SW480 (cell line): Measurements from ENCODE around the gene STRA6.
"Not testable (repeated sequence)": the region's sequence is repeated elsewhere in the genome, so short reads cannot be mapped to it uniquely, and the experiment has no call there.

Source experiments
- DNase-seq: peaks from one replicate; pipeline ENCODE4 v3.0.0-alpha.2; 2016; ENCODE audit warnings: low spot score

The STRA6 gene

GRCh38 chr15:74162195-74162536 lies 40.4 kb downstream of the STRA6 start:
- not testable (repeated sequence) for DNase-seq

GRCh38 chr15:74160390-74160789 lies 42.2 kb downstream of the STRA6 start:
- DNase-seq: not testable (repeated sequence)

- no peak for DNase-seq
Observed at GRCh38 chr15:74159773-74160172, 42.8 kb downstream of the STRA6 start.

GRCh38 chr15:74158855-74159650 lies 43.5 kb downstream of the STRA6 start:
- DNase-seq: no peak

GRCh38 chr15:74157868-74158827 lies 44.4 kb downstream of the STRA6 start:
- no peak for DNase-seq

GRCh38 chr15:74156678-74157411 lies 45.7 kb downstream of the STRA6 start:
- no peak for DNase-seq

- no peak for DNase-seq
Observed at GRCh38 chr15:74155766-74156417, 46.7 kb downstream of the STRA6 start.

GRCh38 chr15:74147051-74147450 lies 55.5 kb downstream of the STRA6 start:
- no peak for DNase-seq

GRCh38 chr15:74146277-74146800 lies 56.2 kb downstream of the STRA6 start:
- no peak for DNase-seq

GRCh38 chr15:74144153-74144775 lies 58.3 kb downstream of the STRA6 start:
- peak; percentile 65 for DNase-seq

GRCh38 chr15:74141591-74141990 lies 61.0 kb downstream of the STRA6 start:
- DNase-seq: no peak

GRCh38 chr15:74138642-74139041 lies 63.9 kb downstream of the STRA6 start:
- no peak for DNase-seq

- no peak for DNase-seq
Observed at GRCh38 chr15:74137537-74137894, 65.1 kb downstream of the STRA6 start.

- no peak for DNase-seq
Observed at GRCh38 chr15:74136814-74137536, 65.6 kb downstream of the STRA6 start.

GRCh38 chr15:74136540-74136813 lies 66.1 kb downstream of the STRA6 start:
- no peak for DNase-seq

GRCh38 chr15:74135041-74135565 lies 67.5 kb downstream of the STRA6 start:
- no peak for DNase-seq

GRCh38 chr15:74134387-74135027 lies 68.1 kb downstream of the STRA6 start:
- DNase-seq: no peak

GRCh38 chr15:74133694-74134386 lies 68.7 kb downstream of the STRA6 start:
- no peak for DNase-seq
